Stimulated activated CD8-positive, alpha-beta memory T cell treated with anti-CD3 and anti-CD28 coated beads, Interleukin-2, amount 100 ng/mL, for 1 hour (primary cell): ENCODE results near the gene ASPG.

Experiments used
- DNase-seq, 2 donors: peaks; one replicate each; pipeline ENCODE4 v3.0.0-alpha.2; 2020; ENCODE audit warnings: low read depth in 2 of 2

ASPG gene

GRCh38 chr14:104075530-104076151 is 9.9 kb upstream of the ASPG start:
- DNase-seq = no peak

GRCh38 chr14:104076743-104077142 is 8.8 kb upstream of the ASPG start:
- DNase-seq = no peak

GRCh38 chr14:104078031-104078455 is 7.5 kb upstream of the ASPG start:
- DNase-seq = peak; percentile 67 to 72

GRCh38 chr14:104080376-104081260 is 4.9 kb upstream of the ASPG start:
- no peak for DNase-seq

GRCh38 chr14:104081261-104081835 is 4.2 kb upstream of the ASPG start:
- no peak for DNase-seq

GRCh38 chr14:104081951-104082464 is 3.5 kb upstream of the ASPG start:
- DNase-seq = no peak

GRCh38 chr14:104082807-104083206 is 2.7 kb upstream of the ASPG start:
- no peak for DNase-seq

GRCh38 chr14:104084251-104085002 is 1.1 kb upstream of the ASPG start:
- DNase-seq = no peak

GRCh38 chr14:104085889-104086201 is 345 bp downstream of the ASPG start:
- no peak for DNase-seq

GRCh38 chr14:104086210-104086660 is 735 bp downstream of the ASPG start:
- DNase-seq = no peak

- DNase-seq = no peak
Observed at GRCh38 chr14:104086661-104087461, 1.4 kb downstream of the ASPG start.

GRCh38 chr14:104087505-104087904 is 2.0 kb downstream of the ASPG start:
- no peak for DNase-seq

GRCh38 chr14:104087981-104088850 is 2.7 kb downstream of the ASPG start:
- no peak for DNase-seq

GRCh38 chr14:104090071-104090748 is 4.7 kb downstream of the ASPG start:
- DNase-seq = no peak

- no peak for DNase-seq
Observed at GRCh38 chr14:104091061-104091926, 5.8 kb downstream of the ASPG start.

- no peak for DNase-seq
Observed at GRCh38 chr14:104091927-104092771, 6.6 kb downstream of the ASPG start.

- no peak for DNase-seq
Observed at GRCh38 chr14:104092931-104093365, 7.4 kb downstream of the ASPG start.
